HG03066 (cell line): ENCODE measurements around the gene TMEM18.
"Not testable (repeated sequence)": the region's sequence is repeated elsewhere in the genome, so short reads cannot be mapped to it uniquely, and the experiment has no call there.

Source experiments
- ATAC-seq: cut with Tn5 transposase; IDR thresholded peaks from one replicate; pipeline ENCODE4 v1.9.1; 2021; ENCODE audit warnings: low read depth; ENCODE audit not compliant: unreplicated experiment

Gene TMEM18

GRCh38 chr2:677056-677958 lies at the start of gene TMEM18:
TSS of gene TMEM18 (minus strand) at chr2:677406. CDS start at chr2:677345, 61 bp downstream.
- peak; percentile 53 for ATAC-seq

DNA sequence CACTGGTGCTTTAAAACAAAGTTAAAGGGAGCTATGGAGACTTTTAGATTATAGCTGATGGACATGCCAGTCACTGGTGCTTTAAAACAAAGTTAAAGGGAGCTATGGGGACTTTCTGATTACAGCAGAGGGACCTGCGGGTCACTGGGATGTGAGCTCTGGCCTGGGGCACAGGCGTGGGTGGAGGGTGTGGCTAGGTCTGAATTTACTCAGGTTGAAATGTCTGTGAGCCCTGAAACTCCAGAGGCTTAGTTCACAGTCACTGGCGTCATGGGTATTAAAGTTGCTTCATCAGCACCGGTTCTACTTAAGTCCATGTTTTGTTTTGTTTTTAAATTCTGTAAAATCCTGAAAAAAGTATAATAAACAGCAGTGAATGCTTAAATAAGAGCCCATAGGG lies 49.0 kb upstream of the TMEM18 start:
- peak; percentile 68 for ATAC-seq

- no peak for ATAC-seq
Measured at GRCh38 chr2:725468-725867, 48.3 kb upstream of the TMEM18 start.

- ATAC-seq: no peak
Measured at GRCh38 chr2:723761-724160, 46.6 kb upstream of the TMEM18 start.

DNA sequence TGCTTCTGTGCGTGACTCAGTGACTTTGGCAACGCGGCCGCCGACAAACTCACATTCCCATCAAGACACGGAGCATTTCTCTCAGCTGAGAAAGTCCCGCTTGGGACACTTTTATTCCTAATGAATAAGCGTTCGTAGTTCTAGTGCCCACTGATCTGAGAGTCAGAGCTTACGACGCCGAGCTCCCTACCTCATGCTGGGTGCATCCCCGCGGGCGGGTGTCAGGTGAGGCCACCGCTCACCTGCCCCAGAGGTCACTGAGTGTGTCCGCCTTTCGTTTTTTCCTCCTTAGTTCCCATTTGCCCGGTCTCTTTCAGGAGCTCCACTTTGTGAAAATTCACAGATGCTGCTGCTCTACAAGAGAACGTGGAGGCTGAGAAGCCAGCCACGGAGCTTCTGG lies 43.6 kb upstream of the TMEM18 start:
- ATAC-seq: no peak

- no peak for ATAC-seq
Measured at GRCh38 chr2:719734-720133, 42.5 kb upstream of the TMEM18 start.

GRCh38 chr2:719191-719590 lies 42.0 kb upstream of the TMEM18 start:
- no peak for ATAC-seq

GRCh38 chr2:717661-718060 lies 40.5 kb upstream of the TMEM18 start:
- ATAC-seq: no peak

DNA sequence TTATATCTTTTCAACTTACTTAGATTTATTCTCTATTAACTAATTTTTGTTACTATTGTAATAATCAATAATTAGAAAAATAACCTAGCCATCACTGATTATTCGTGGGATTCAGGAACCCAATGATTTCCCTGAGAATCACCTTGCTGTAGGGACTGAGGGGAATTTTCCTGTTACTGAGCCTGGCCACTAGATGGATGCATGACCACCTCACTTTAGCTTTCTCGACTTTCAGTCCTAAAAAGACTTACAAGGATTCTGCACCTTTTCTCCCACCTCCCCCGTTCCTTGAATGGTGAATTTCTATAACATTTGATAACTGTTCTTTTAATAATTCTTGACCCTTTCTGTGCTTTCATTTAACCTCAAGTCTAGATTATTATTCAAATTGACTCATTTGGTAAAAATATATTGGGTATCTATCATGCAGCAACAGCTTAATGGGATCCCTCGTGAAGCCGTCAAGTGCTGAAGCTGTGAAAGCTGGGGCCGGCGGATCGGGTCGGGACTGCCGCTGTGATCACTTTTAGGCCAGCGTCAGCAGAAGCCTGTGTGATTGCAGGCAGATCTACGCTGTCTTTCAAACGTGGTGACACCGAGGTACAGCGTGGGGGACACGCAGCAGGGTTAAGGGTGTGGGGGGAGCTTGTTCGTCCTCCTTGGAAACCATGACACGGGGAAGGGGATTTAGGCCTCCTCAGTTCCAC lies 38.8 kb upstream of the TMEM18 start:
- no peak for ATAC-seq

GRCh38 chr2:715038-715437 lies 37.8 kb upstream of the TMEM18 start:
- no peak for ATAC-seq

GRCh38 chr2:714005-714741 lies 37.0 kb upstream of the TMEM18 start:
- peak; percentile 89 for ATAC-seq

DNA sequence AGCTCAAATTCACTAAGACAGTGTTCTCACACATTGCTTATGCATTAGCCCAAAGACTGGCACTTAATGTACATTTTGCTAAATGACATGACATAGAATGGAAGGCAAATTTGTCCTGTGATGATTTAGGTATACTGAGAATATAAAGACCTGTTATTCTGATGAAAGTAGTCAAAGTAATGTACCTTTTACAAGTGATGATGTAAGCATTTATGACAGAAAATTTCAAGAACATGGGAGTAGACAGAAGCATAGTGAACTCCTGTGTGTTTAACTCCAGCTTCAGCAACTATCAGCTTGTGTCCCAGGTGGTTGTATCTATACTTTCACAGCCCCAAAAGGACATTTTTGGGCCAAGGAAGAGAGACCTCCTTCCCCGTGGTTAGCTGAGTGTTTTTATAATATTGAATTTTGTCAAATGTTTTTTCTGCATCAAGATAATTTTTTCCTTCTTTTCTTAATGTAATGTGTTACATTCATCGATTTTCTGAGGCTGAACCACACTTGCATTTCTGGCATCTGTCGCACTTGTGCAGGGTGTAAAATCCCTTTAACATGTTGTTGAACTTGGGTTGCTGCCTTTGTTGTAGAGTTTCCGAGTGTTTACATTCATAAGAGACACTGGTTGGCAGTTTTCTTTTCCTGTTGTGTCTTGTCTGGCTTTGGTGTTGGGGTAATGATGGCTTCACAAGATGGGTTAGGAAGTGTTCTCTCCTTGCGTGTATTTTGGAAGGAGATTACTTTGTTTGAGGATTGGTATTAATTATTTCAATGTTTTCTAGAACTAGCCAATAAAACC lies 33.9 kb upstream of the TMEM18 start:
- ATAC-seq: no peak

DNA sequence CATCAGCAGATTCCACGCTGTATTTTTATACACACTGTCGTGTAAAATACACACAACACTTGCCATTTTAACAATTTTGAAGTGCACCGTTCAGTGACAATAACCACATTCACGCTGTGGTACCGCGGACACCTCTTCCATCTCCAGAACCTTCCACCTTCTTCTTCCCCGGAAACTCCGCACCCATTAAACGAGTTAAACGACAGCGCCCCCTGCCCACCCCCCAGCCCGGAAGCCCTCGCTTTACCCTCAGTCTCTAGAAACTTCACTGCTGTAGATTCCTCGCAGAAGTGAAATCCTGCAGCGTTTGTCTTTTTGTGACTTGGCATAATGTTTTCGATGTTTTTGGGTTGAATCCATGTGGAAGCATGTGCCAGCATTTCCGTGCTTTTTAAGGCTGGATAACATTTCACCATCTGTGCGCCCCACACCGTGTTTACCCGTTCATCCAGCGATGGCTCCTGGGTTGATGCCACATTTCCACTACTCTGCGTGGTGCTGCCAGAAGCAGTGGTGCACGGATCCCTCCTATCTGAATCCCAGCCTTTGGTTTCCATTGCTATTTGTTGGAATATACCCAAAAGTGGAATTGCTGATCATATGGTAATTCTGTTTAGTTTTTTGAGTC lies 32.0 kb upstream of the TMEM18 start:
- ATAC-seq: no peak

DNA sequence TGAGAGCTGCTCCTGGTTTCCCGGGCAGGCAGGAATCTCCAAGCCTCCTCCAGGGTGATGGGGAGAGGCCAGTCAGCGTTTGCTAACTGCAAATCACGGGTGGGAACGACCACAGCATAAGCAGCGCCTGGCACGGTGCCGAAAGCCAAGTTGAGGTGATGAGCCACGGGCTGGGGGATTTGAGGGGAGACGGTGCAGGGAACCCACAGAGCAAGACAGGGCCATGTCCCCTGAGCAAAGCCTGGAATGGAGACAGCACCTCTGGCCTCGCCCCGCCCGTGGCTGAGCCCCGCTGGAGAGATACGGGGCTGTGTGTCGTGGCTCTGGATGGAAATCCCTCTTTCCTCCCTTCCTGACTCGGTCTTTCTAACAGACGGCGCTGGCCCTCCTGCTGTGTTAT lies 31.5 kb upstream of the TMEM18 start:
- no peak for ATAC-seq

DNA sequence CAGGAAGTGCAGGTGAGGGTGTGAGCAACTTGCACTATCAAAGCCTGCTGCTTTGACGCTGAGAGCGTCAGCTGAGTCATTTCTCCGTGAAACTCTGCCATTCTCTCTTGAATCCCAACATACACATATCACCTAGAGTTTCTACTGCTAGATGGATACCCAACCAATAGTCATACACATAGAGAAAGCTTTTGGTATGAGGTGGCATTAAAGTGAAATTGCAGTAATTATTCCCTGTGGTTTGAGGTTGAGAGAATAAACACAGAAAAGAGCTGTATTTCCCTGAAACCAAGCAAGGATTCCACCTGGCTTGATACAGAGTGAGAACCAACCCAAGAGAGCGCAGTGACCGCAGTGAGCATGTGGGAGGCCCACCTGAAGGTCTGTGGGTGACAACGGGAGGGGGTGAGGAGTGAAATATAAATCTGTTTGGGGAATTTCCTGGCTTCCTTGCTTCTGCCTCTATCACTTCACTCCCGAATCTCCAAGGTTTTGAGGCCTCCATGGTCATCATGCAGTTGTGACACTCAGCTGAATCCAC lies 28.8 kb upstream of the TMEM18 start:
- peak; percentile 82 for ATAC-seq

GRCh38 chr2:702765-703164 lies 25.6 kb upstream of the TMEM18 start:
- not testable (repeated sequence) for ATAC-seq

GRCh38 chr2:696999-697627 lies 19.9 kb upstream of the TMEM18 start:
- ATAC-seq: no peak

- peak; percentile 94 for ATAC-seq
Measured at GRCh38 chr2:696463-696862, 19.3 kb upstream of the TMEM18 start.

DNA sequence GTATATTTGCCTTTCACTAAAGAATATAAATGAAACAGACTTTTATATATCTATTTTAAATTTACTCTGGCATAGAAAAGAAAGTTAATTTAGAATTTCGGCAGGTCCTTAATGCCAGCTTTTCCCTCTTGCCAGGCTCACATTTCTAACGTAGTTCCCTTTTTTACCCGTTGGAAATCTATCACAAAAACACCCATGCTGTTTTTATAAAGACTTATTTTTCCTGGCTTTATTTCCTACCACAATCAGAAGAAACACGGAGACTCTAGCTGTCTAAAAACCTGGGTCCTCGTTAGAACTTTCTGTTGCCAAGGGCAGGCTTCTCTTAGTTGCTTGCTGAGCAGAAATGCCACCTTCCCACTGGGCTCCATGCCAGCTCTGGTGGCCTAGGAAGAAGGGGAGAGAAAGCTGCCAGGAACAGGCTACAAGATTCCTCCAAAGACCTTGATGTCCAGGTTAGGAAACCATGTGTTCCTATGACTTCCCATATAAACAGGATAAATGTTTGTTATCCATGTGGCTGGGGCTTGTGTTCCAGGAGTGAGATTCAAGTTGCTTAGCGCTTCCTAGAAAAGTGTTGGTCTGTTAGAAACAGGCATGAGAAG lies 17.8 kb upstream of the TMEM18 start:
- no peak for ATAC-seq
